GM12873 (cell line): ENCODE data around the gene ENOX1.

ENCODE experiments used
- TF ChIP-seq, protein P1 (sequence below): IDR thresholded peaks from 2 replicates; pipeline ENCODE4 v1.5.1; 2012; ENCODE audit warnings: low read depth, mild to moderate bottlenecking, moderate library complexity, low read length, control low read depth; ENCODE audit not compliant: insufficient read depth; ENCODE audit errors: missing control alignments

ENOX1 gene

DNA sequence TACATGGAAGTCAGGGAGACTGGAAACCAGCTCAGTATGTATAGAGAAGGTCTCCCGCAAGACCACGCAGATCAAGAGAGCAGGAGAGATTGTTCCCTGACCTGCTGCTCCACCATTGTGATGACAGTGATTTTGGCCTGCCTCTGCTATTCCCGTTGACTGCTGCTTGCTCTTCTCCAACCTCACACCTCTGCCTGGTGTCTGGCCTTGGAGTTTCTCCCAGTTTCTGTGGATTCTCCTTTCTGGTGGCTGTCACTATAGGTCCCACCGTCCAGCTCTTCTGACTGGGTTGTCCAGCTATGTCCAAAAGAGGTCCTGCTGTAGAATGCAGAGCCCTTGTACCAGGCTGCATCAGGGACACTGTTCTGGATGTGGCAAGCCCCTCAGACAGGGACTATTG lies 591.7 kb downstream of the ENOX1 start:
- TF ChIP-seq, protein P1, sequence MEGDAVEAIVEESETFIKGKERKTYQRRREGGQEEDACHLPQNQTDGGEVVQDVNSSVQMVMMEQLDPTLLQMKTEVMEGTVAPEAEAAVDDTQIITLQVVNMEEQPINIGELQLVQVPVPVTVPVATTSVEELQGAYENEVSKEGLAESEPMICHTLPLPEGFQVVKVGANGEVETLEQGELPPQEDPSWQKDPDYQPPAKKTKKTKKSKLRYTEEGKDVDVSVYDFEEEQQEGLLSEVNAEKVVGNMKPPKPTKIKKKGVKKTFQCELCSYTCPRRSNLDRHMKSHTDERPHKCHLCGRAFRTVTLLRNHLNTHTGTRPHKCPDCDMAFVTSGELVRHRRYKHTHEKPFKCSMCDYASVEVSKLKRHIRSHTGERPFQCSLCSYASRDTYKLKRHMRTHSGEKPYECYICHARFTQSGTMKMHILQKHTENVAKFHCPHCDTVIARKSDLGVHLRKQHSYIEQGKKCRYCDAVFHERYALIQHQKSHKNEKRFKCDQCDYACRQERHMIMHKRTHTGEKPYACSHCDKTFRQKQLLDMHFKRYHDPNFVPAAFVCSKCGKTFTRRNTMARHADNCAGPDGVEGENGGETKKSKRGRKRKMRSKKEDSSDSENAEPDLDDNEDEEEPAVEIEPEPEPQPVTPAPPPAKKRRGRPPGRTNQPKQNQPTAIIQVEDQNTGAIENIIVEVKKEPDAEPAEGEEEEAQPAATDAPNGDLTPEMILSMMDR = no peak

GRCh38 chr13:43193789-43194420 lies 592.9 kb downstream of the ENOX1 start:
- TF ChIP-seq, protein P1 = no peak

DNA sequence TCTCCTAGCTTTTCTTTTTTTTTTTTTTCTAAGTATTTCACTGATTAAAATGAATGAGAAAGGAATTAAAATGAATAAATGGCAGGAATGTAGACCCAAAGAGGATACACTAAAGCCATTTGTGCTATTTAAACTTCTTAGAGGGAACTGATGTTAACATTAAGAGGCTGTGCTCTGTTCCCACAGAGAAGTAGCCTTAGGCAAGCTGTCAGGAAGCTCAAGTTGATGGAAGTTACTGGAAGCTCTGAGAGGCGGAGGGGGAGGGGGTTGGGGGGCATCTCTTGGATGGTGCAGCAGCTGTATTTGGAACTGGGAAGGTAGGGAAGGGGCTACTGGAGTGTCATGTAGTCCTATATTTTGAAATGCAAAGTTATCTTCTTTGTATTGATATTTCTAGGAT lies 595.2 kb downstream of the ENOX1 start:
- TF ChIP-seq, protein P1 = no peak

- TF ChIP-seq, protein P1 = no peak
These were observed 601.5 kb downstream of the ENOX1 start for GRCh38 chr13:43185226-43185625.

- TF ChIP-seq, protein P1 = no peak
These were observed 605.9 kb downstream of the ENOX1 start for GRCh38 chr13:43180837-43181236.

DNA sequence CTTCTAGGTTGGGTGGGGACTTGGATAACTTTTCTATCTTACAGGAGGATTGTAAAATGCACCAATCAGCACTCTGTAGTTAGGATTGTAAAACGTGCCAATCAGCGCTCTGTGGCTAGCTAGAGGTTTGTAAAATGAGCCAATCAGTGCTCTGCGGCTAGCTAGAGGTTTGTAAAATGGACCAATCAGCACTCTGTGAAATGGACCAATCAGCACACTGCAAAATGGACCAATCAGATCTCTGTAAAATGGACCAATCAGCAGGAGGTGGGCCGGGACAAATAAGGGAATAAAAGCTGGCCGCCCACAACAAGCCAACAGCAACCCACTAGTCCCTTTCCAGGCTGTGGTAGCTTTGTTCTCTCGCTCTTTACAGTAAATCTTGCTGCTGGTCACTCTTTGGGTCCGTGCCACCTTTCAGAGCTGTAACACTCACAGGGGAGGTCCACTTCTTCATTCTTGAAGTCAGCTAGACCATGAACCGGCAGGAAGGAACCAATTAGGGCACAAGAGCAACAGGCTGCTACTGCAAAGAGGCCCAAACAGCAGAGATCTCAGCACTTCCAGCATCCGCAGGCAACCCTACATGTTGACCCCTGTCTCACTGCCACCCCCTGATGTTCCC lies 606.6 kb downstream of the ENOX1 start:
- TF ChIP-seq, protein P1 = no peak

DNA sequence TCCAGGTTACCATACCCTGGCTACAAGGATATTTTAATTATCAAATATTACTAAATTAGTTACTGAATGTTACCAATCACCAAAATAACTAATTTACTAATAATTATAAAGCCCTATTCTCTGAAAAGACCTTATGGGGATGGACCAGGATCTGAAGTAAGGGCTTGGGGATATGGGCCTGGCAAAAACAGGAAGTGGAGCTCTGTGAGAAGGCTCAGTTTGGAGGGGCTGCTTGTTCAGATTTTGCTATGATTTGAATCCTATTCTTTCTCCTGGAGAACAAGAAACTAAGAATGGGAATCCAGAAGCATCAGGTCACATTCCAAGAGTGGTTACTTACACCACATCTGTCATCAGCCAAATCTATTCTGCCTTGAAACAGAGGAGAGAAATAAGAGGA lies 615.3 kb downstream of the ENOX1 start:
- TF ChIP-seq, protein P1 = no peak
